HG02885 (cell line): ENCODE measurements around the gene DOCK10.

Experiments
- ATAC-seq: cut with Tn5 transposase; IDR thresholded peaks from one replicate; pipeline ENCODE4 v1.9.1; 2021; ENCODE audit warnings: mild to moderate bottlenecking; ENCODE audit not compliant: unreplicated experiment, poor library complexity

DOCK10 gene

GRCh38 chr2:224736227-224736626 is 306.0 kb downstream of the DOCK10 start:
- ATAC-seq, result no peak

GRCh38 chr2:224734949-224735348 is 307.3 kb downstream of the DOCK10 start:
- no peak for ATAC-seq

- ATAC-seq, result no peak
Observed at GRCh38 chr2:224731665-224732064, 310.6 kb downstream of the DOCK10 start.

GRCh38 chr2:224729435-224729834 is 312.8 kb downstream of the DOCK10 start:
- ATAC-seq, result no peak

- ATAC-seq, result no peak
Observed at GRCh38 chr2:224724331-224724730, 317.9 kb downstream of the DOCK10 start.

GRCh38 chr2:224723586-224724217 is 318.6 kb downstream of the DOCK10 start:
- ATAC-seq, result peak; percentile 71

GRCh38 chr2:224722770-224723169 is 319.5 kb downstream of the DOCK10 start:
- no peak for ATAC-seq

- ATAC-seq, result no peak
Observed at GRCh38 chr2:224722250-224722649, 320.0 kb downstream of the DOCK10 start.

- ATAC-seq, result no peak
Observed at GRCh38 chr2:224716921-224717320, 325.3 kb downstream of the DOCK10 start.

- no peak for ATAC-seq
Observed at GRCh38 chr2:224716201-224716600, 326.1 kb downstream of the DOCK10 start, which contains the start of gene CCDC195. Gene CCDC195 (minus strand): TSS chr2:224716365. CDS start chr2:224716365, 0 bp downstream.
